CD14-positive monocyte (primary cell): Measurements from ENCODE around the gene ADO. TPM values are rescaled to one million over a fixed set of nuclear protein-coding genes. Genes with fewer than 3 reads are reported as not detected.

Experiments
- DNase-seq, 3 donors: peaks; one replicate each; pipeline ENCODE4 v3.0.0-alpha.2; 2011 to 2022
- H2AFZ ChIP-seq: 2 replicates; pipeline ENCODE4 v1.6.0; 2012; ENCODE audit warnings: mild to moderate bottlenecking, low read depth, low read length, inconsistent platforms; ENCODE audit not compliant: insufficient read depth, poor library complexity, severe bottlenecking
- H3K27ac ChIP-seq, 2 donors: 1 replicate in 1 of 2; 2 replicates in 1 of 2; pipeline ENCODE4 v1.5.1; 2012 to 2013; ENCODE audit warnings: low read length in 2 of 2, control low read depth in 1 of 2, inconsistent platforms in 1 of 2, low read depth in 1 of 2, mild to moderate bottlenecking in 1 of 2
- H3K27me3 ChIP-seq, 2 donors: one replicate each; pipeline versions ENCODE4 v1.6.0 to v1.6.1; 2011 to 2013; ENCODE audit warnings: low read length in 2 of 2; ENCODE audit not compliant: control insufficient read depth in 2 of 2, insufficient read depth in 2 of 2
- H3K36me3 ChIP-seq, 2 donors: replicated peaks in 1 of 2; 1 replicate in 1 of 2; 2 replicates in 1 of 2; pipeline versions ENCODE4 v1.5.1 to v1.6.1; 2012 to 2013; ENCODE audit warnings: low read length in 2 of 2, control low read depth in 1 of 2, inconsistent platforms in 1 of 2, mild to moderate bottlenecking in 1 of 2; ENCODE audit not compliant: insufficient read depth in 2 of 2, control insufficient read depth in 1 of 2
- H3K4me1 ChIP-seq, 2 donors: 1 replicate in 1 of 2; 2 replicates in 1 of 2; pipeline versions ENCODE4 v1.5.1 to v1.6.1; 2012 to 2013; ENCODE audit warnings: low read length in 2 of 2, control low read depth in 1 of 2, inconsistent platforms in 1 of 2, mild to moderate bottlenecking in 1 of 2, moderate library complexity in 1 of 2; ENCODE audit not compliant: insufficient read depth in 2 of 2, control insufficient read depth in 1 of 2
- H3K4me2 ChIP-seq: replicated peaks from 2 replicates; pipeline ENCODE3; 2012; ENCODE audit warnings: low read length, moderate library complexity, mild to moderate bottlenecking; ENCODE audit not compliant: poor library complexity, severe bottlenecking; ENCODE audit errors: extremely low read depth
- H3K4me3 ChIP-seq, 3 experiments: fragments of 200-600 bp in 1 of 3; sonication (generic) in 1 of 3; replicated peaks in 1 of 3; 1 replicate in 2 of 3; 2 replicates in 1 of 3; pipeline ENCODE4 v1.5.1; 2011 to 2013; ENCODE audit warnings: low read length in 3 of 3, mild to moderate bottlenecking in 3 of 3, control low read depth in 2 of 3, low read depth in 2 of 3, inconsistent platforms in 1 of 3, moderate library complexity in 1 of 3
- H3K79me2 ChIP-seq: 2 replicates; pipeline ENCODE4 v1.6.0; 2012; ENCODE audit warnings: mild to moderate bottlenecking, control low read depth, inconsistent platforms, low read length, moderate library complexity; ENCODE audit not compliant: insufficient read depth
- H3K9ac ChIP-seq: 2 replicates; pipeline ENCODE4 v1.6.0; 2017; ENCODE audit warnings: low read length, mild to moderate bottlenecking; ENCODE audit not compliant: insufficient read depth, poor library complexity, severe bottlenecking
- H3K9me3 ChIP-seq, 2 donors: replicated peaks in 1 of 2; 1 replicate in 1 of 2; 2 replicates in 1 of 2; pipeline versions ENCODE4 v1.5.1 to v1.6.1; 2012 to 2013; ENCODE audit warnings: low read length in 2 of 2, control low read depth in 1 of 2; ENCODE audit not compliant: control insufficient read depth in 1 of 2, insufficient read depth in 1 of 2
- H4K20me1 ChIP-seq: 2 replicates; pipeline ENCODE4 v1.6.0; 2012; ENCODE audit warnings: mild to moderate bottlenecking, low read length, control low read depth, moderate library complexity; ENCODE audit not compliant: insufficient read depth
- H3K27ac Mint-ChIP-seq, 7 donors: one replicate each; pipeline ENCODE4 v1.8.0; 2020; ENCODE audit warnings: mild to moderate bottlenecking in 7 of 7, mixed read lengths in 7 of 7, moderate library complexity in 6 of 7, inconsistent platforms in 2 of 7
- H3K27me3 Mint-ChIP-seq, 3 donors: one replicate each; pipeline ENCODE4 v1.8.0; 2021 to 2022; ENCODE audit warnings: low read depth in 3 of 3, mild to moderate bottlenecking in 3 of 3, mixed read lengths in 3 of 3, moderate library complexity in 3 of 3, inconsistent platforms in 1 of 3
- H3K36me3 Mint-ChIP-seq, 2 donors: one replicate each; pipeline ENCODE4 v1.8.0; 2020; ENCODE audit warnings: mixed read lengths in 2 of 2, inconsistent platforms in 1 of 2, mild to moderate bottlenecking in 1 of 2
- H3K4me1 Mint-ChIP-seq: one replicate; pipeline ENCODE4 v1.8.0; 2020; ENCODE audit warnings: mild to moderate bottlenecking, mixed read lengths
- H3K4me3 Mint-ChIP-seq, 2 donors: one replicate each; pipeline ENCODE4 v1.8.0; 2020; ENCODE audit warnings: mild to moderate bottlenecking in 2 of 2, mixed read lengths in 2 of 2, moderate library complexity in 1 of 2
- H3K9me3 Mint-ChIP-seq, 7 donors: one replicate each; pipeline ENCODE4 v1.8.0; 2020 to 2022; ENCODE audit warnings: mixed read lengths in 7 of 7, mild to moderate bottlenecking in 6 of 7, moderate library complexity in 6 of 7, inconsistent platforms in 2 of 7
- WGBS: methylation state at CpG from one replicate; pipeline ENCODE4 v1.1.5; 2013; ENCODE audit warnings: missing lambda C conversion rate; ENCODE audit not compliant: insufficient coverage; 5-methylcytosine and 5-hydroxymethylcytosine counted together
- intact Hi-C, 2 donors: fragments of 100-400 bp; cut with micrococcal nuclease; formaldehyde crosslinking; loops; one replicate each; pipeline versions ENCODE4 v1.15.0 to v1.15.1; 2023
- polyA plus RNA-seq, 3 donors: library from polyadenylated mRNA; depleted of rRNA in 1 of 3; unstranded in 2 of 3; stranded (reverse) in 1 of 3; fragments of 300-500 nt in 2 of 3; fragments of >200 nt in 1 of 3; fragmentation: Illumina TruSeq in 2 of 3; gene quantifications; 1 replicate in 2 of 3; 2 replicates in 1 of 3; pipeline ENCODE4 v1.2.3, GENCODE V29; 2012 to 2021
- TF ChIP-seq, protein P1 (sequence below): fragments of 200-600 bp; IDR thresholded peaks from one replicate; pipeline ENCODE4 v1.8.0; 2022; ENCODE audit warnings: antibody characterized with exemption, mild to moderate bottlenecking

Gene ADO
- polyA plus RNA-seq, 3 donors: 5.7 to 7.0 (median 6.2) TPM

GRCh38 chr10:62766386-62766785, 38.1 kb upstream of the ADO start:
- 40% methylated on average over 2 of the region's 3 CpGs for WGBS

GRCh38 chr10:62769574-62770242, 34.8 kb upstream of the ADO start:
- H3K27me3 ChIP-seq: peaks cover 0 to 4% of the 10 kb centered on the region in 2 donors

More at GRCh38 chr10:62766386-62766785, 38.1 kb upstream of the ADO start:
- DNase-seq: no peak
- no peak overlapping the region for H3K9ac ChIP-seq
- H3K4me3 ChIP-seq: no peak overlapping the region
- TF ChIP-seq, protein P1, sequence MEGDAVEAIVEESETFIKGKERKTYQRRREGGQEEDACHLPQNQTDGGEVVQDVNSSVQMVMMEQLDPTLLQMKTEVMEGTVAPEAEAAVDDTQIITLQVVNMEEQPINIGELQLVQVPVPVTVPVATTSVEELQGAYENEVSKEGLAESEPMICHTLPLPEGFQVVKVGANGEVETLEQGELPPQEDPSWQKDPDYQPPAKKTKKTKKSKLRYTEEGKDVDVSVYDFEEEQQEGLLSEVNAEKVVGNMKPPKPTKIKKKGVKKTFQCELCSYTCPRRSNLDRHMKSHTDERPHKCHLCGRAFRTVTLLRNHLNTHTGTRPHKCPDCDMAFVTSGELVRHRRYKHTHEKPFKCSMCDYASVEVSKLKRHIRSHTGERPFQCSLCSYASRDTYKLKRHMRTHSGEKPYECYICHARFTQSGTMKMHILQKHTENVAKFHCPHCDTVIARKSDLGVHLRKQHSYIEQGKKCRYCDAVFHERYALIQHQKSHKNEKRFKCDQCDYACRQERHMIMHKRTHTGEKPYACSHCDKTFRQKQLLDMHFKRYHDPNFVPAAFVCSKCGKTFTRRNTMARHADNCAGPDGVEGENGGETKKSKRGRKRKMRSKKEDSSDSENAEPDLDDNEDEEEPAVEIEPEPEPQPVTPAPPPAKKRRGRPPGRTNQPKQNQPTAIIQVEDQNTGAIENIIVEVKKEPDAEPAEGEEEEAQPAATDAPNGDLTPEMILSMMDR: no peak
- no peak overlapping the region for H2AFZ ChIP-seq
- no peaks in the 10 kb centered on the region for H4K20me1 ChIP-seq
- H3K27ac Mint-ChIP-seq: no peak overlapping the region
- H3K27me3 Mint-ChIP-seq: peaks cover 1 to 9% (median 7%) of the 10 kb centered on the region in 3 donors
- peaks cover 3% of the 10 kb centered on the region for H3K4me1 Mint-ChIP-seq
- H3K9me3 Mint-ChIP-seq: peaks cover 0 to 1% (median 0%) of the 10 kb centered on the region in 7 donors
- intact Hi-C loops: no loop called here
- no peaks in the 10 kb centered on the region for H3K27me3 ChIP-seq
- no peaks in the 10 kb centered on the region for H3K36me3 ChIP-seq
- H3K4me2 ChIP-seq: no peak overlapping the region
- peaks cover 2% of the 10 kb centered on the region in 2 donors for H3K4me1 ChIP-seq
- peaks cover 2 to 3% of the 10 kb centered on the region in 2 donors for H3K36me3 Mint-ChIP-seq
- H3K4me3 Mint-ChIP-seq: no peak overlapping the region
- no peaks in the 10 kb centered on the region for H3K9me3 ChIP-seq
- H3K79me2 ChIP-seq: no peaks in the 10 kb centered on the region
- no peak overlapping the region for H3K27ac ChIP-seq

More at GRCh38 chr10:62769574-62770242, 34.8 kb upstream of the ADO start:
- 100% methylated on average over 1 of the region's 1 CpG for WGBS
- Histone ChIP-seq H3K4me1 (no peaks in the 10 kb centered on the region), H3K4me2 (no peak overlapping the region), H3K9me3 (no peaks in the 10 kb centered on the region), H4K20me1 (no peaks in the 10 kb centered on the region), H3K4me3 (no peak overlapping the region), H2AFZ (no peak overlapping the region), H3K9ac (no peak overlapping the region), H3K79me2 (no peaks in the 10 kb centered on the region), H3K27ac (no peak overlapping the region), H3K36me3 (no peaks in the 10 kb centered on the region)
- intact Hi-C loops: no loop called here
- Mint-ChIP-seq H3K9me3 (peaks cover 0 to 2% (median under 1%) of the 10 kb centered on the region in 7 donors), H3K4me1 (peaks cover 2% of the 10 kb centered on the region), H3K27me3 (peaks cover 1 to 12% (median 6%) of the 10 kb centered on the region in 3 donors), H3K27ac (no peak overlapping the region), H3K4me3 (no peak overlapping the region), H3K36me3 (no peaks in the 10 kb centered on the region)
- no peak for DNase-seq
- TF ChIP-seq, protein P1: no peak
